Eye (tissue), 1 donor: ENCODE data around the gene CAPNS1.
"Not testable (repeated sequence)": the region's sequence is repeated elsewhere in the genome, so short reads cannot be mapped to it uniquely, and the experiment has no call there.

Source experiments
- DNase-seq: peaks from one replicate; pipeline ENCODE4 v3.0.0-alpha.2; 2015

CAPNS1 gene

DNA sequence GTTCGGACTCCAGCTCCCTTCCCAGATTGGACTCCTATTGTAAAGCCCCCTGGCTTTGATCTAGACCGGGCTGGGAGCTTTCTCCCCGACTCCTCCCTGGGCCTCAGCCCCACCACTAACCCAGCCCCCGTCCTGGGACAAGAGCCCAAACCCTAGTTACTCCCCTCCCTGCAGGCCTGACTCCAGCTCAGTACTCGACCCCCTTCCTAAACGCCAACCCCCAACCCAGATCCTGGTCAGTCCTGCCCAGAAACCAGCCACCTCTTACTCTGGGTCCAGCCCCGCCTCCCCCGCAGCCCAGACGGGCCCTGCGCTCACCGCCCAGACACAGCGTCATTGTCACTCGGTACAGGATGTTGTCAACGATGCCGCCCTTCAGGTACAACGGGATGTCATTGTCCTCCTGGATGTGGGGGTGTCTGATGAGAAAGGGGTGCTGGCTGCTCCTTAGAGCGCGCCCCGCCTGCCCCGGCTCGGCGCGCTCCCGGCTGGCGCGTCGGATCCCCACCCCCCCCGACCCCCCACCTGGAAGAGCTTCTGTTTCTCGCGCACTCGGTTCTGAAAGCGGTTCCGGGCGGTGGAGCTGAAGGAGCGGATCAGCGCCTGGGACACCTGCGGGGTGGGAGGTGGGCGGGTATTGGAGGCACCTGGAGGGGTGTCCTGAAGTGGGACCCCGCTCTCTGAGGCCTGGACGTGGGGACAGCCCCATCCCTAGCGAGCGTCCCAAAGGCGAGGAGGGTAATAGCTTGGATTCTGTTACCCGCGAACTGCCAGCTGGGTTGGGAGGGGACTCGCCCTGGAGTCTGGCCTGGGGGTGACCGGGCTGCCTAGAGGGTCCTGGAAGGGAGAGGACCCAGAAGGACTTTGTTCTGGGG is 11.5 kb downstream of the CAPNS1 start:
- peak; percentile 51 for DNase-seq

GRCh38 chr19:36152019-36152351 is 12.1 kb downstream of the CAPNS1 start:
- peak; percentile 41 for DNase-seq

DNA sequence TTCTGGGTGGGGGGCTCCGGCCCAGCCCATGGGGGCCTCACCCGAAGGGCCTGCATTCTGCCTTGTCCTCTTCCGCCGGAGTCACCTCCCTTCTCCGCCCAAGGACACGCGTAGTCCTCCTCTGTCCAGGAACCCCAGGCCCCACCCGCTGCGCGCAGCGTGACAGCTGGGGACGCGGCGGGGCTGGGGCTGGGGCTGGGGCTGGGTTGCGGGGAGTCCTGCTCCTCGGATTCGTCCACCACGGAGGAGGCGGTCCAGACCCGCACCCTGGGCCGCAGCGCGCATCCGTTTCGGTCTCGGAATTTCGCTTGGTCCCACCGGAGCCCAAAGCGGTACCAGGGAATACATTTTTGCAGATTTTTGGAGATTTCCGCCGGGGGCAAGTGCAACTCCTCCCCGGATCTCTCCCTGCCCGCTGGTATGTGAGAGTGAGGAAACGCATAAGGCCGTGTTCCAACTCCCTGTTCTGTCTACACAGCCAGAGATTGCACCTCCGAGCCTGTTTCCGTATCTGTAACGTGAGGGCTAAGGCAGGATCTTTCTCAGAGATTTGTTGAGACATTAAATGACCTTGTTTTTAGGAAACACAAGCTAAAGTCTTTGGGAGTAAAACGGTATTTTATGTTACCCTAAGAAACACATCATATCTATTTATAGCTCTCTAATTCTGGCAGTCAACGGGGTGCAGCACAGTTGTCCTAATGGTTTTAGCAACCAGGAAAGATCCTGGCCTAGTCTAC is 12.7 kb downstream of the CAPNS1 start, which contains the start of gene COX7A1:
TSS of gene COX7A1 (minus strand) at position 96 of the 740 bp plus-strand sequence. CDS start at position 56, 40 bp downstream.
- peak; percentile 57 for DNase-seq

GRCh38 chr19:36153126-36153525 is 13.3 kb downstream of the CAPNS1 start:
- no peak for DNase-seq

DNA sequence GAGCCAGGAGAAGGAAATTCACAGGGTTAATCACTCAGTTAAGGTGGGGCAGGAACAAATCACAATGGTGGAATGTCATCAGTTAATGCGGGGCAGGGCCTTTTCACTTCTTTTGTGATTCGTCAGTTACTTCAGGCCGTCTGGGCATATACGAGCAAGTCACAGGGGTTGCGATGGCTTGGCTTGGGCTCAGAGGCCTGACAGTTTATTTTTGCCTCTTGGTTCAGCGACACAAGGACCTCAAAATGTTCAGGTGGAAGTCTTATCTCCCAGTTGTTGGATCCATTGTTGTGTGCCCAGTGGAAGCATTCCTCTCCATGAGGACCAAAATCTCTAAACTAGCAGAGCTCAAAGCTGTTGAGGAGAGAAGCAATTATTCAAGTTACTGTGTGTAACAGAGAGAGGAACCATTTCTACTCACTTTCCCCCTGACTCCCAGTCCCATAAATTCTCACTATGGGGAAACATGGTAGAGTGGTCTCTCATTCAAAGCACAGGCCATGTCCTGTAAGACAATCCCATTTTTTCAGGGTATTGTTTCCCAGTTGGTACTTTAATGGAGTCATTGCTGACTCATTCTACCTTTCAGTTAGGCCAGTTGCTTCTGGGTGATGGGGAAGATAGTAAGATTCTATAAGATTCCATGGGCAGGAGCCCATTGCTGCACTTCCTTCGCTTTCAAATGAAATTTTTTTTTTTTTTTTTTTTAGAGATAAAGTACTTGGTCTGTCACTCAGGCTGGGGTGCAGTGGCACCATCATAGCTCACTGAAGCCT is 21.1 kb downstream of the CAPNS1 start:
- no peak for DNase-seq

GRCh38 chr19:36163813-36164212 is 23.9 kb downstream of the CAPNS1 start:
- no peak for DNase-seq

- DNase-seq, result peak; percentile 37
Observed at GRCh38 chr19:36169084-36169760, 29.4 kb downstream of the CAPNS1 start.

DNA sequence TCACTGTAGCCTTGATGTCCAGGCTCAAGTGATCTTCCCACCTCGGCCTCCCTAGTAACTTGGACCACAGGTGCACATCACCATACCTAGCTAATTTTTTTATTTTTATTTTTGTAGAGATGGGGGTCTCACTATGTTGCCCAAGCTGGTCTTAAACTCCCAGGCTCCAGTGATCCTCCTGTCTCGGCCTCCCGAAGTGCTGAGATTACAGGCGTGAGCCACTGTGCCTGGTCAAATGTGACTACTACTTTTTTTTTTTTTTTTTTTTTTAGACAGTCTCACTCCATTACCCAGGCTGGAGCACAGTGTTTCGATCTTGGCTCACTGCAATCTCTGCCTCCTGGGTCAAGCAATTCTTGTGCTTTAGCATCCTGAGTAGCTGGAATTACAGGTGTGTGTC is 33.0 kb downstream of the CAPNS1 start:
- DNase-seq, result no peak

GRCh38 chr19:36173846-36174245 is 34.0 kb downstream of the CAPNS1 start:
- not testable (repeated sequence) for DNase-seq

DNA sequence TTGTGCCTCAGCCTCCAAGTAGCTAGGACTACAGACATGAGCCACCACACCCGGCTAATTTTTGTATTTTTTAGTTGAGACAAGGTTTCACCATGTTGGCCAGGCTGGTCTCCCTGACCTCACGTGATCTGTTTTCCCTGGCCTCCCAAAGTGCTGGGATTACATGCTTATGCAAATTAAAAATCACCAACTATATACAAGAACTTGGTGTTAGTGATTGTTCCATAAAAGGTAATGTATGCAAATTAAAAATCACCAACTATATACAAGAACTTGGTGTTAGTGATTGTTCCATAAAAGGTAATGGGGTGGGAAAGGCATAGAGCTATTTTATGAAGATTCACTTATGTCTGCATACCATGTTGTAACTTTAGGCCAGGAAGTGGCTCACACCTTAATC is 39.2 kb downstream of the CAPNS1 start:
- DNase-seq, result not testable (repeated sequence)

DNA sequence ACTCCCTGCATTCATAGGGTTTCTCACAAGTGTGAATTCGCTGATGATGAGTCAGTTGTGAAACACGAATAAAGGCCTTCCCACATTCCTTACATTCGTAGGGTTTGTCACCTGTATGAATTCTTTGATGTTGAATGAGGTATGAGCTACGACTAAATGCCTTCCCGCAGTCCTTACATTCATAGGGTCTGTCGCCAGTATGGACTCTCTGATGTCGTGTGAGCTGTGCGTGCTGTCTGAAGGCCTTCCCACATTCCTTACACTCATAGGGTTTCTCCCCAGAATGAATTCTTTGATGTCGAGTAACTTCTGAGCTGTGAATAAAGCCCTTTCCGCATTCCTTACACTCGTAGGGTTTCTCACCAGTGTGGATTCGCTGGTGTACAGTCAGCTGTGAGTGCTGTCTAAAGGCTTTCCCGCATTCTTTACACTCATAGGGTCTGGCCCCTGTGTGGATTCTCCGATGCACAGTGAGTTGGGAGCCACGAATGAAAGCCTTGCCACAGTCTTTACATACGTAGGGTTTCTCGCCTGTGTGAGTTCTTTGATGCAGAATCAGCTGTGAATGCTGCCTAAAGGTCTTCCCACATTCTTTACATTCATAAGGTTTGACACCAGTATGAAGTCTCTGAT is 42.9 kb downstream of the CAPNS1 start:
- peak; percentile 44 for DNase-seq

DNA sequence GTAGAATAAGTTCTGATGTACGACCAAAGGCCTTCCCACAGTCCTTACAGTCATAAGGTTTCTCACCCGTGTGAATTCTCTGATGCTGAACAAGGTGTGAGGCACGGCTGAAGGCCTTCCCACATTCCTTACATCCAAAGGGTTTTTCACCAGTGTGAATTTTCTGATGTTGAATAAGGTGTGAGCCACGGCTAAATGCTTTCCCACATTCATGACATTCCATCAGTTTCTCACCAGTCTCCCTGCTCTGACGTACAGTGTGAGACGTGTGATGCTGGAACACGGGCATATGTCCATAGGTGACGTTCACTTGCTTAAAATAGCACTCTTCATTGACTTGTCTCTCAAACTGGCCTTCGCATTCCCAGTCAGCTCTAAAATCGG is 43.4 kb downstream of the CAPNS1 start:
- peak; percentile 28 for DNase-seq

- not testable (repeated sequence) for DNase-seq
Observed at GRCh38 chr19:36186722-36187121, 46.9 kb downstream of the CAPNS1 start.

DNA sequence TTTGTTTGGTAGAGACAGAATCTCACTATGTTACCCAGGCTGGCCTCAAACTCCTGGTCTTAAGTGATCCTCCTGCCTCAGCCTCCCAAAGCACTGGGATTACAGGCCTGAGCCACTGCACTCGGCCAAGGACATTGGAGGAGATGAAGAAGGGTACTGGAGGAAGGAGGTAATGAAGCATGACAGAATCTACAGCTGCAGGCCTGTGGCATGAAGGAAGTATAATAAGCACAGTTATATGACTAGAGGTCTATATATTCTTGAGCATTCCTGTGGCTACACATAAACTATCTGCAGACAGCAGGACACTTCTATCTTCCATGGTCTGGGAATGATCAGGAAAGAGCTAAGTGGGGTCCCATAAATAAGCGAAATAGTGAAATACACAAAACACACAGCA is 56.4 kb downstream of the CAPNS1 start:
- DNase-seq, result no peak

GRCh38 chr19:36198119-36198518 is 58.3 kb downstream of the CAPNS1 start:
- no peak for DNase-seq
